Upper lobe of left lung (tissue), 6 donors: ENCODE measurements around the gene METTL18. TPM values are rescaled to one million over a fixed set of nuclear protein-coding genes. Genes with fewer than 3 reads are reported as not detected.

Experiments used
- ATAC-seq, 2 donors: fragments of 200-7000 bp; cut with Tn5 transposase; one replicate each; pipeline ENCODE4 v1.9.1; 2022; ENCODE audit warnings: mild to moderate bottlenecking in 2 of 2, moderate library complexity in 2 of 2; ENCODE audit not compliant: low FRiP score in 2 of 2
- DNase-seq, 2 donors: peaks; one replicate each; pipeline ENCODE4 v3.0.0-alpha.2; 2019 to 2020
- H3K27ac ChIP-seq, 4 donors: fragments of 200-600 bp; sonication (generic); one replicate each; pipeline ENCODE4 v1.5.1; 2016 to 2019
- H3K27me3 ChIP-seq, 4 donors: fragments of 200-600 bp; sonication (generic); one replicate each; pipeline ENCODE4 v1.5.1; 2017 to 2019
- H3K36me3 ChIP-seq, 4 donors: fragments of 200-600 bp; sonication (generic); one replicate each; pipeline ENCODE4 v1.5.1; 2016 to 2019
- H3K4me1 ChIP-seq, 4 donors: fragments of 200-600 bp; sonication (generic); one replicate each; pipeline ENCODE4 v1.5.1; 2018 to 2019
- H3K4me3 ChIP-seq, 4 donors: fragments of 200-600 bp; sonication (generic); one replicate each; pipeline ENCODE4 v1.5.1; 2017 to 2019; ENCODE audit warnings: mild to moderate bottlenecking in 2 of 4, moderate library complexity in 1 of 4
- H3K9me3 ChIP-seq, 4 donors: fragments of 200-600 bp; sonication (generic); one replicate each; pipeline ENCODE4 v1.5.1; 2018 to 2019
- EP300 ChIP-seq, 4 donors: sonication (generic); formaldehyde crosslinking; IDR thresholded peaks; one replicate each; pipeline ENCODE4 v1.5.1; 2017; ENCODE audit warnings: antibody characterized with exemption in 4 of 4, control low read depth in 2 of 4
- POLR2A ChIP-seq, 4 donors: fragments of 450-650 bp; IDR thresholded peaks; one replicate each; pipeline ENCODE4 v1.5.1; 2016 to 2017; ENCODE audit warnings: antibody characterized with exemption in 4 of 4, mild to moderate bottlenecking in 2 of 4
- POLR2AphosphoS5 ChIP-seq, 2 donors: sonication (generic); formaldehyde crosslinking; IDR thresholded peaks; one replicate each; pipeline ENCODE4 v1.5.1; 2017; ENCODE audit warnings: antibody characterized with exemption in 2 of 2
- WGBS, 2 donors: methylation state at CpG; one replicate each; pipeline ENCODE4 v1.1.5; 2017 to 2018; 5-methylcytosine and 5-hydroxymethylcytosine counted together
- total RNA-seq, 6 donors: library from RNA; depleted of rRNA in 4 of 6; stranded (reverse); fragments of >200 nt in 4 of 6; gene quantifications; one replicate each; pipeline versions ENCODE4 v1.1.0 to v1.2.1, GENCODE V29; 2016 to 2021
- TF ChIP-seq, protein P1 (sequence below), 6 experiments: fragments of 450-650 bp in 4 of 6; fragments of 200-600 bp in 2 of 6; sonication (generic) in 2 of 6; IDR thresholded peaks; one replicate each; pipeline ENCODE4 v1.5.1; 2016 to 2019; ENCODE audit warnings: antibody characterized with exemption in 6 of 6
- donor health status: DM: no; HTN: no; CAD: no; lungs with moderate emphysema.
- donor health status: DM: no; HTN: yes; CAD: no; lungs with severe emphysema.

The METTL18 gene
- total RNA-seq, 6 donors from 2014 or later: 0.44 to 7.5 (median 4.9) TPM

DNA sequence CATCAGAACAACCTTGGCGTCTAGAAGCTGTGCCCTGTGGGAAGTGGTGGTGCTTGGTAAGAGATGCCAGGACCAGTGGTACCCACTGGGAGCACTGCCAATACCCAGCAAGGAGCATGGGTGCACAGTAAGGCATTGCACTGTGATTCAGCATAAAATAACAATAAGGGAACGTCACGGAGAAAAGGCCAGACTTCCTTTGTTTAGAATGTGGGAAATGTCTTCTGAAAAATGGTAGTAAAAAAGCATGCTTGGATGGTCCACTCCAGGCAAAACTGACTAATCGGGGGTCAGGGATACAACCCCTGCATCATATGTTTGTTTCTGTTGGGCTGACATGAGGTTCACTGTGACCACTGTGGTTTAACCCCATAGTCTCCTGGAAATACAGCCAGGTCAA, 14.7 kb downstream of the METTL18 start:
- 35 to 37% methylated on average over 4 of the region's 4 CpGs for WGBS, 2 donors
- Histone ChIP-seq H3K4me3 (no peak overlapping the region), H3K9me3 (no peaks in the 10 kb centered on the region), H3K4me1 (no peaks in the 10 kb centered on the region), H3K27me3 (no peaks in the 10 kb centered on the region), H3K36me3 (no peaks in the 10 kb centered on the region), H3K27ac (no peak overlapping the region)
- no peak for TF ChIP-seq POLR2A (IDR thresholded peaks at IDR 0.05)
- TF ChIP-seq EP300 (IDR thresholded peaks at IDR 0.05): no peak
- no peak for TF ChIP-seq POLR2AphosphoS5 (IDR thresholded peaks at IDR 0.05)
- TF ChIP-seq, protein P1, sequence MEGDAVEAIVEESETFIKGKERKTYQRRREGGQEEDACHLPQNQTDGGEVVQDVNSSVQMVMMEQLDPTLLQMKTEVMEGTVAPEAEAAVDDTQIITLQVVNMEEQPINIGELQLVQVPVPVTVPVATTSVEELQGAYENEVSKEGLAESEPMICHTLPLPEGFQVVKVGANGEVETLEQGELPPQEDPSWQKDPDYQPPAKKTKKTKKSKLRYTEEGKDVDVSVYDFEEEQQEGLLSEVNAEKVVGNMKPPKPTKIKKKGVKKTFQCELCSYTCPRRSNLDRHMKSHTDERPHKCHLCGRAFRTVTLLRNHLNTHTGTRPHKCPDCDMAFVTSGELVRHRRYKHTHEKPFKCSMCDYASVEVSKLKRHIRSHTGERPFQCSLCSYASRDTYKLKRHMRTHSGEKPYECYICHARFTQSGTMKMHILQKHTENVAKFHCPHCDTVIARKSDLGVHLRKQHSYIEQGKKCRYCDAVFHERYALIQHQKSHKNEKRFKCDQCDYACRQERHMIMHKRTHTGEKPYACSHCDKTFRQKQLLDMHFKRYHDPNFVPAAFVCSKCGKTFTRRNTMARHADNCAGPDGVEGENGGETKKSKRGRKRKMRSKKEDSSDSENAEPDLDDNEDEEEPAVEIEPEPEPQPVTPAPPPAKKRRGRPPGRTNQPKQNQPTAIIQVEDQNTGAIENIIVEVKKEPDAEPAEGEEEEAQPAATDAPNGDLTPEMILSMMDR (IDR thresholded peaks at IDR 0.05): no peak
- DNase-seq (no peak), ATAC-seq (no peak)

DNA sequence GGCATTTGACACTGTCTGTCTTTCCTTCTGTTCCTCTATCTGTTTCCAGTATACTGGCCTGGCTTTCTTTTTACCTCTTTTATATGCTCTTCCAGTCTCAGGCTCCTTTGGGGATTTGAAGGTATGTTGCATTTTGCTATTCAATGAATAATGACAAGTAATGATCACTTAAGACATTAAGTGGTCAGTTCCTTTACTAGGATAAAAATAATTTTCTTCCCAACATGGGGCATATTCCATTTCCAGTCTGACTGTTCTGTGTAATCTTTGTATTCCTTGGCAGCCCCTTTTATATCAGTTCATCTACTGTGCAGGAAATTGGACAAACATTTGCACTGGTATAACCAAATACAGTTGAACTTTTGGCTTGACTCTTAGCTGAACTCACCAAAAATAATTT, 15.6 kb downstream of the METTL18 start:
- ATAC-seq: no peak
- H3K4me1 ChIP-seq: no peaks in the 10 kb centered on the region
- no peaks in the 10 kb centered on the region for H3K36me3 ChIP-seq
- TF ChIP-seq EP300 (IDR thresholded peaks at IDR 0.05) (no peak), POLR2AphosphoS5 (IDR thresholded peaks at IDR 0.05) (no peak), POLR2A (IDR thresholded peaks at IDR 0.05) (no peak)
- TF ChIP-seq, protein P1 (IDR thresholded peaks at IDR 0.05): no peak
- no peaks in the 10 kb centered on the region for H3K9me3 ChIP-seq
- H3K27ac ChIP-seq: no peak overlapping the region
- H3K27me3 ChIP-seq: no peaks in the 10 kb centered on the region
- H3K4me3 ChIP-seq: no peak overlapping the region
- DNase-seq: no peak

DNA sequence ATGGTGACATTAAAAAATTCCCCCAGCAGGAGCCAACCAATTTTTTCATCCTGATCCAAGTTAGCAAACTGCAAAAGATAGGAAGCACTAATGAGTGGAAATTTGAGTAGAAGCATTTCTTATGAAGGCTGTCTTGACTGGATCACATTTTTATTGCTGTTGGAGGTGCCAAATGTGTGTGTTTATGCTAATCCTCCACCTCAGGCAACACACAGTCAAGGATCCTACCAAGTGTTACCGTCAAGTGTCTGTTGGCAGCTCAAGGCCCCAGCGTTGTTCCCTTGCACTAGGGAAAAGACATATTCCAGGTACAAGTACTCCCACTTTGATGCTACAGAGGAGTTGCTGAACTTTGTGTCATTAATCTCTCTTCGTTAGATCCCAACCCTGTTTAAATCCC, 18.3 kb downstream of the METTL18 start:
- no peaks in the 10 kb centered on the region for H3K4me1 ChIP-seq
- TF ChIP-seq, protein P1 (IDR thresholded peaks at IDR 0.05): no peak
- no peak for TF ChIP-seq POLR2A (IDR thresholded peaks at IDR 0.05)
- TF ChIP-seq EP300 (IDR thresholded peaks at IDR 0.05): no peak
- no peak for TF ChIP-seq POLR2AphosphoS5 (IDR thresholded peaks at IDR 0.05)
- no peak for DNase-seq
- no peaks in the 10 kb centered on the region for H3K9me3 ChIP-seq
- no peaks in the 10 kb centered on the region for H3K36me3 ChIP-seq
- H3K4me3 ChIP-seq: no peak overlapping the region
- ATAC-seq: no peak
- WGBS, 2 donors: 62 to 69% methylated on average over 3 of the region's 3 CpGs
- no peaks in the 10 kb centered on the region for H3K27me3 ChIP-seq
- H3K27ac ChIP-seq: no peak overlapping the region

DNA sequence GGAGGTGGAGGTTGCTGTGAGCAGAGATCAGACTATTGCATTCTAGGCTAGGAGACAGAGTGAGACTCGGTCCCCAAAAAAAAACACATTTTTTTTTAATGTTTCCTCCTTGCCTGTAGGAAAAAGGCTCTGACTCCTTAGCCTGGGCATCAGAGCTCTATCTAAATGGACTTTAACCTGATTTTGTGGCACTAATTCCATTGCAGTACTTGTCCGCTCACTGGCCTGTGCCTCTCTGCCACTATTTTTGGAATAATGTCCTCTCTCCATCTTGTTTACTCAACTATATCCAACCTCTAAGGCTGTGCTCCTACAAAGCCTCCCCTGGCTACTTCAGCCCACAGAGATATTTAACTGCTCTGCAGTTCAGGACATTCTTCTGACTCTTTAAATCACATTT, 26.5 kb downstream of the METTL18 start:
- Histone ChIP-seq H3K9me3 (no peaks in the 10 kb centered on the region), H3K27me3 (no peaks in the 10 kb centered on the region), H3K27ac (no peak overlapping the region), H3K36me3 (no peaks in the 10 kb centered on the region), H3K4me3 (no peak overlapping the region), H3K4me1 (no peaks in the 10 kb centered on the region)
- ATAC-seq (no peak), DNase-seq (no peak)
- TF ChIP-seq POLR2A (IDR thresholded peaks at IDR 0.05): no peak
- TF ChIP-seq, protein P1 (IDR thresholded peaks at IDR 0.05): no peak
- no peak for TF ChIP-seq EP300 (IDR thresholded peaks at IDR 0.05)
- TF ChIP-seq POLR2AphosphoS5 (IDR thresholded peaks at IDR 0.05): no peak
- 89 to 94% methylated on average over 2 of the region's 2 CpGs for WGBS, 2 donors

DNA sequence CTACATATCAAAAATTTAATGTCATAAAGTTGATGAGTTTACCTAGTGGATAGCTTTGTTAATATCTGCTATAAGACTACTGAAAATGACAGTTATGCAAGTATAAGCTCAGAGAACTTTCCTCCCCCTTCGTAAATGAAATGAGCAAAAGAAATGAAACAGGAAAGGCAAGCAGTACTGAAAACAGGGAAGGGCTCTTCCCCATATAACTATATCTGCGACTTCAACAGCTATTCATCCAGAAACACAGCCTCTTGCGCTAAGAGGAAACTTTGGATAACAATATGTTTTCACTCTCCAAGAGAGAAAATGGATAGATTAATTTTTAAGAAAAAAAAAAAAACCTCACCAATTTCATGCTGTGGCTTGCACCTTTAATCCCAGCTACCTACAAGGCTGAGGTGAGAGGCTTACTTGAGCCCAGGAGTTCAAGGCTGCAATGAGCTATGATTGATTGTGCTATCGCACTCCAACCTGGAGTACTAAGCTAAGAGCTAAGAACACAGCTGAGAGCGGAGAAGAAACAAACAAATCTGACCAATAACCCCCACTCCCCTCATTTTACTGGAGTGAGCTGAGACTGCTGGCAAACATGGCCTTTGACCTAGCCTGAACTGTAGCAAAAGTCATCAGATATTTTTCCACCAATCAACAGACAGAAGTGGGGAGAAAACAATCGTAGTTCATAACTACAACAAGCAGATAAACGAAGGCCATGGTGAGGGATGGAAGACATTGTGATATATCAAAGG, 29.0 kb downstream of the METTL18 start:
- WGBS, 2 donors: 62 to 68% methylated on average over 7 of the region's 7 CpGs
- no peak for DNase-seq

More for the DNA sequence above, 29.0 kb downstream of the METTL18 start:
- no peak for TF ChIP-seq POLR2A (IDR thresholded peaks at IDR 0.05)
- no peak for TF ChIP-seq EP300 (IDR thresholded peaks at IDR 0.05)
- TF ChIP-seq, protein P1 (IDR thresholded peaks at IDR 0.05): no peak
- no peak for TF ChIP-seq POLR2AphosphoS5 (IDR thresholded peaks at IDR 0.05)
- H3K4me3 ChIP-seq: no peak overlapping the region
- H3K4me1 ChIP-seq: no peaks in the 10 kb centered on the region
- H3K36me3 ChIP-seq: no peaks in the 10 kb centered on the region
- ATAC-seq: peak in 1 of 2 donors; percentile 37
- no peaks in the 10 kb centered on the region for H3K27me3 ChIP-seq
- no peaks in the 10 kb centered on the region for H3K9me3 ChIP-seq
- H3K27ac ChIP-seq: no peak overlapping the region
